GM19043 (cell line): ENCODE data around the gene IL17C.
"Not testable (repeated sequence)": the region's sequence is repeated elsewhere in the genome, so short reads cannot be mapped to it uniquely, and the experiment has no call there.

Experiments used
- ATAC-seq: cut with Tn5 transposase; IDR thresholded peaks from one replicate; pipeline ENCODE4 v1.9.1; 2021; ENCODE audit warnings: low read depth; ENCODE audit not compliant: unreplicated experiment

IL17C gene

GRCh38 chr16:88655053-88655732 is 16.8 kb downstream of the IL17C start:
- ATAC-seq = no peak

- ATAC-seq = no peak
Observed at GRCh38 chr16:88655733-88656281, 17.4 kb downstream of the IL17C start.

GRCh38 chr16:88656291-88656980 is 18.1 kb downstream of the IL17C start:
- no peak for ATAC-seq

GRCh38 chr16:88657371-88657770 is 19.0 kb downstream of the IL17C start:
- ATAC-seq = no peak

GRCh38 chr16:88658714-88659113 is 20.3 kb downstream of the IL17C start:
- ATAC-seq = no peak

GRCh38 chr16:88659160-88659559 is 20.8 kb downstream of the IL17C start:
- ATAC-seq = no peak

GRCh38 chr16:88661468-88661867 is 23.1 kb downstream of the IL17C start:
- no peak for ATAC-seq

- no peak for ATAC-seq
Observed at GRCh38 chr16:88662222-88662842, 24.0 kb downstream of the IL17C start.

GRCh38 chr16:88662843-88663606 is 24.7 kb downstream of the IL17C start, which contains the start of gene MVD:
TSS of gene MVD (minus strand) at chr16:88663091. CDS start at chr16:88663080, 11 bp downstream.
- ATAC-seq = peak; percentile 96

GRCh38 chr16:88665148-88665547 is 26.8 kb downstream of the IL17C start:
- no peak for ATAC-seq

GRCh38 chr16:88665570-88665969 is 27.2 kb downstream of the IL17C start:
- ATAC-seq = no peak

GRCh38 chr16:88667461-88667860 is 29.1 kb downstream of the IL17C start:
- ATAC-seq = no peak

GRCh38 chr16:88669493-88669892 is 31.1 kb downstream of the IL17C start:
- not testable (repeated sequence) for ATAC-seq

- no peak for ATAC-seq
Observed at GRCh38 chr16:88669980-88670379, 31.6 kb downstream of the IL17C start.

GRCh38 chr16:88671806-88672205 is 33.4 kb downstream of the IL17C start:
- no peak for ATAC-seq

GRCh38 chr16:88672776-88673175 is 34.4 kb downstream of the IL17C start:
- ATAC-seq = no peak

- ATAC-seq = no peak
Observed at GRCh38 chr16:88673716-88674379, 35.5 kb downstream of the IL17C start.

- no peak for ATAC-seq
Observed at GRCh38 chr16:88676502-88677242, 38.3 kb downstream of the IL17C start.

GRCh38 chr16:88677721-88678120 is 39.3 kb downstream of the IL17C start:
- ATAC-seq = no peak
